BLaER1 (cell line): Measurements from ENCODE around the gene TMEM233.
"Not testable (repeated sequence)": the region's sequence is repeated elsewhere in the genome, so short reads cannot be mapped to it uniquely, and the experiment has no call there.

Experiments
- H3K27ac ChIP-seq: shearing (Covaris generic); formaldehyde crosslinking; 2 replicates; pipeline ENCODE4 v1.8.1; 2022
- H3K27me3 ChIP-seq: shearing (Covaris generic); formaldehyde crosslinking; 2 replicates; pipeline ENCODE4 v1.8.1; 2022
- H3K36me3 ChIP-seq: shearing (Covaris generic); formaldehyde crosslinking; 2 replicates; pipeline ENCODE4 v1.8.1; 2022
- H3K4me1 ChIP-seq: shearing (Covaris generic); formaldehyde crosslinking; 2 replicates; pipeline ENCODE4 v1.8.1; 2022
- H3K4me2 ChIP-seq: shearing (Covaris generic); formaldehyde crosslinking; 2 replicates; pipeline ENCODE4 v1.8.1; 2022
- H3K4me3 ChIP-seq: shearing (Covaris generic); formaldehyde crosslinking; 2 replicates; pipeline ENCODE4 v1.8.1; 2022
- H3K9ac ChIP-seq: shearing (Covaris generic); formaldehyde crosslinking; 2 replicates; pipeline ENCODE4 v1.8.1; 2022
- H3K9me3 ChIP-seq: shearing (Covaris generic); formaldehyde crosslinking; 2 replicates; pipeline ENCODE4 v1.8.1; 2022
- H4K20me1 ChIP-seq: shearing (Covaris generic); formaldehyde crosslinking; 2 replicates; pipeline ENCODE4 v1.8.1; 2022
- Cebpa-rat ChIP-seq: shearing (Covaris generic); IDR thresholded peaks from 2 replicates; pipeline ENCODE4 v1.8.1; 2022

The TMEM233 gene

GRCh38 chr12:119601877-119602733 lies 8.5 kb downstream of the TMEM233 start:
- H3K4me3 ChIP-seq = no peak overlapping the region
- no peaks in the 10 kb centered on the region for H3K36me3 ChIP-seq
- no peak overlapping the region for H3K9ac ChIP-seq
- H3K27me3 ChIP-seq = no peaks in the 10 kb centered on the region
- no peak overlapping the region for H3K4me2 ChIP-seq
- H3K4me1 ChIP-seq = no peaks in the 10 kb centered on the region
- H4K20me1 ChIP-seq = no peaks in the 10 kb centered on the region
- TF ChIP-seq Cebpa-rat = no peak
- H3K9me3 ChIP-seq = no peaks in the 10 kb centered on the region
- H3K27ac ChIP-seq = no peak overlapping the region

DNA sequence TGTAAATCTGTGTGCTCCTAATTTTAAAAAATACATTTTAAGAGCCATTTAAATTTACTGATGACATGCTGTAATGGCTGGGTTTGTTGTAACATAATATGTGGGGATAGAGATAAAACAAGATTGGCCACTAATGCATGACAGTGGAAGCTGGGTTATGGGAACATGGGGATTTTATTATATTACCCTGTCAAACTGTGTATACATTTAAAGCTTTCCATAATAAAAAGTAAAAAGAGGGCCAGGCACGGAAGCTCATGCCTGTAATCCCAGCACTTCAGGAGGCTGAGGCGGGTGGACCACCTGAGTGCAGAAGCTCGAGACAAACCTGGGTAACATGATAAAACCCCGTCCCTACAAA lies 9.1 kb downstream of the TMEM233 start:
- Histone ChIP-seq H3K27ac (no peak overlapping the region), H4K20me1 (no peaks in the 10 kb centered on the region), H3K36me3 (no peaks in the 10 kb centered on the region), H3K27me3 (no peaks in the 10 kb centered on the region), H3K4me2 (no peak overlapping the region), H3K9me3 (no peaks in the 10 kb centered on the region), H3K9ac (no peak overlapping the region), H3K4me1 (no peaks in the 10 kb centered on the region), H3K4me3 (no peak overlapping the region)
- no peak for TF ChIP-seq Cebpa-rat

GRCh38 chr12:119603767-119604166 lies 10.2 kb downstream of the TMEM233 start:
- Histone ChIP-seq H3K27me3 (no peaks in the 10 kb centered on the region), H3K27ac (no peak overlapping the region), H4K20me1 (no peaks in the 10 kb centered on the region), H3K9me3 (peaks cover 6% of the 10 kb centered on the region; the same call in 1 of the 2 replicates), H3K4me3 (no peak overlapping the region), H3K36me3 (no peaks in the 10 kb centered on the region), H3K4me1 (no peaks in the 10 kb centered on the region), H3K9ac (no peak overlapping the region), H3K4me2 (no peak overlapping the region)
- TF ChIP-seq Cebpa-rat = no peak

- Histone ChIP-seq H3K4me2 (no peak overlapping the region), H3K4me1 (no peaks in the 10 kb centered on the region), H4K20me1 (no peaks in the 10 kb centered on the region), H3K27ac (no peak overlapping the region), H3K4me3 (no peak overlapping the region), H3K9me3 (peaks cover 25% of the 10 kb centered on the region), H3K27me3 (no peaks in the 10 kb centered on the region), H3K36me3 (no peaks in the 10 kb centered on the region), H3K9ac (no peak overlapping the region)
- no peak for TF ChIP-seq Cebpa-rat
Measured at GRCh38 chr12:119609358-119609757, 15.8 kb downstream of the TMEM233 start.

GRCh38 chr12:119613319-119613936 lies 19.9 kb downstream of the TMEM233 start:
- Histone ChIP-seq H3K4me2 (no peak overlapping the region), H3K36me3 (no peaks in the 10 kb centered on the region), H3K27ac (no peak overlapping the region), H3K9ac (no peak overlapping the region), H3K9me3 (peaks cover 31% of the 10 kb centered on the region), H3K4me3 (no peak overlapping the region), H3K27me3 (no peaks in the 10 kb centered on the region), H3K4me1 (no peaks in the 10 kb centered on the region), H4K20me1 (no peaks in the 10 kb centered on the region)
- no peak for TF ChIP-seq Cebpa-rat

GRCh38 chr12:119614705-119615104 lies 21.1 kb downstream of the TMEM233 start:
- no peaks in the 10 kb centered on the region for H4K20me1 ChIP-seq

GRCh38 chr12:119615518-119616475 lies 22.2 kb downstream of the TMEM233 start:
- no peak overlapping the region for H3K27ac ChIP-seq
- no peak overlapping the region for H3K9ac ChIP-seq
- TF ChIP-seq Cebpa-rat = no peak
- no peaks in the 10 kb centered on the region for H4K20me1 ChIP-seq
- no peak overlapping the region for H3K4me2 ChIP-seq
- H3K4me1 ChIP-seq = no peaks in the 10 kb centered on the region
- peaks cover 18% of the 10 kb centered on the region for H3K9me3 ChIP-seq
- H3K27me3 ChIP-seq = no peaks in the 10 kb centered on the region
- H3K36me3 ChIP-seq = no peaks in the 10 kb centered on the region
- no peak overlapping the region for H3K4me3 ChIP-seq

More at GRCh38 chr12:119614705-119615104, 21.1 kb downstream of the TMEM233 start:
- Histone ChIP-seq H3K4me3 (no peak overlapping the region), H3K27ac (no peak overlapping the region), H3K27me3 (no peaks in the 10 kb centered on the region), H3K4me1 (no peaks in the 10 kb centered on the region), H3K9ac (no peak overlapping the region), H3K36me3 (no peaks in the 10 kb centered on the region), H3K4me2 (no peak overlapping the region), H3K9me3 (peaks cover 27% of the 10 kb centered on the region)
- TF ChIP-seq Cebpa-rat = no peak

GRCh38 chr12:119618328-119618896 lies 24.8 kb downstream of the TMEM233 start:
- H3K27ac ChIP-seq, H3K27me3 ChIP-seq, H3K4me1 ChIP-seq, H3K9ac ChIP-seq, H3K4me3 ChIP-seq, H4K20me1 ChIP-seq, H3K36me3 ChIP-seq, H3K4me2 ChIP-seq: not testable (repeated sequence)
- peaks cover 18% of the 10 kb centered on the region for H3K9me3 ChIP-seq

GRCh38 chr12:119620490-119620889 lies 26.9 kb downstream of the TMEM233 start:
- H3K27ac ChIP-seq = no peak overlapping the region
- no peak overlapping the region for H3K4me2 ChIP-seq
- no peak overlapping the region for H3K9ac ChIP-seq
- no peaks in the 10 kb centered on the region for H3K4me1 ChIP-seq
- H3K4me3 ChIP-seq = no peak overlapping the region
- no peaks in the 10 kb centered on the region for H3K27me3 ChIP-seq
- TF ChIP-seq Cebpa-rat = no peak
- H3K36me3 ChIP-seq = no peaks in the 10 kb centered on the region
- H3K9me3 ChIP-seq = peaks cover 18% of the 10 kb centered on the region
- no peaks in the 10 kb centered on the region for H4K20me1 ChIP-seq
